ENCODE results near the gene GRIK4.

Gene GRIK4

GRCh38 chr11:120881596-120881995 lies 370.0 kb downstream of the GRIK4 start:
- H3K36me3 ChIP-seq (ENCODE audit: insufficient read depth, low read length), result no peaks in the 10 kb centered on the region

GRCh38 chr11:120882175-120882574 lies 370.6 kb downstream of the GRIK4 start:
- H3K4me3 ChIP-seq (ENCODE audit: low read length), result no peak overlapping the region
- H3K4me2 ChIP-seq (ENCODE audit: low read length), result no peak overlapping the region
- H3K4me1 ChIP-seq (ENCODE audit: control insufficient read depth, insufficient read depth, low read length), result no peaks in the 10 kb centered on the region
- peaks cover 46% of the 10 kb centered on the region for H3K27me3 ChIP-seq (ENCODE audit: control insufficient read depth, insufficient read depth, low read length)
- no peak overlapping the region for H3K9ac ChIP-seq (ENCODE audit: low read depth, low read length)
- no peaks in the 10 kb centered on the region for H3K9me3 ChIP-seq (replicated peaks; ENCODE audit: low read length)
- H3K36me3 ChIP-seq (ENCODE audit: insufficient read depth, low read length), result no peaks in the 10 kb centered on the region

More at GRCh38 chr11:120881596-120881995, 370.0 kb downstream of the GRIK4 start:
- no peaks in the 10 kb centered on the region for H3K4me1 ChIP-seq (ENCODE audit: control insufficient read depth, insufficient read depth, low read length)
- peaks cover 46% of the 10 kb centered on the region for H3K27me3 ChIP-seq (ENCODE audit: control insufficient read depth, insufficient read depth, low read length)
- H3K9me3 ChIP-seq (replicated peaks; ENCODE audit: low read length), result no peaks in the 10 kb centered on the region
- H3K9ac ChIP-seq (ENCODE audit: low read depth, low read length), result no peak overlapping the region
- no peak overlapping the region for H3K4me2 ChIP-seq (ENCODE audit: low read length)
- no peak overlapping the region for H3K4me3 ChIP-seq (ENCODE audit: low read length)

- Histone ChIP-seq H3K4me3 (ENCODE audit: low read length) (no peak overlapping the region), H3K9ac (ENCODE audit: low read depth, low read length) (no peak overlapping the region), H3K27me3 (ENCODE audit: control insufficient read depth, insufficient read depth, low read length) (peaks cover 46% of the 10 kb centered on the region), H3K36me3 (ENCODE audit: insufficient read depth, low read length) (no peaks in the 10 kb centered on the region), H3K4me1 (ENCODE audit: control insufficient read depth, insufficient read depth, low read length) (no peaks in the 10 kb centered on the region), H3K9me3 (replicated peaks; ENCODE audit: low read length) (no peaks in the 10 kb centered on the region), H3K4me2 (ENCODE audit: low read length) (no peak overlapping the region)
These were observed 372.0 kb downstream of the GRIK4 start for GRCh38 chr11:120883404-120884080.

GRCh38 chr11:120884154-120885020 lies 372.8 kb downstream of the GRIK4 start:
- H3K27me3 ChIP-seq (ENCODE audit: control insufficient read depth, insufficient read depth, low read length), result peaks cover 46% of the 10 kb centered on the region
- no peak overlapping the region for H3K9ac ChIP-seq (ENCODE audit: low read depth, low read length)
- H3K4me3 ChIP-seq (ENCODE audit: low read length), result no peak overlapping the region
- H3K9me3 ChIP-seq (replicated peaks; ENCODE audit: low read length), result no peaks in the 10 kb centered on the region
- H3K36me3 ChIP-seq (ENCODE audit: insufficient read depth, low read length), result no peaks in the 10 kb centered on the region
- H3K4me1 ChIP-seq (ENCODE audit: control insufficient read depth, insufficient read depth, low read length), result no peaks in the 10 kb centered on the region
- H3K4me2 ChIP-seq (ENCODE audit: low read length), result no peak overlapping the region

- no peaks in the 10 kb centered on the region for H3K9me3 ChIP-seq (replicated peaks; ENCODE audit: low read length)
These were observed 379.2 kb downstream of the GRIK4 start for GRCh38 chr11:120890609-120891320.

GRCh38 chr11:120893440-120894201 lies 382.1 kb downstream of the GRIK4 start:
- no peak overlapping the region for H3K4me3 ChIP-seq (ENCODE audit: low read length)
- no peaks in the 10 kb centered on the region for H3K36me3 ChIP-seq (ENCODE audit: insufficient read depth, low read length)
- H3K27me3 ChIP-seq (ENCODE audit: control insufficient read depth, insufficient read depth, low read length), result peaks cover 24% of the 10 kb centered on the region
- no peaks in the 10 kb centered on the region for H3K4me1 ChIP-seq (ENCODE audit: control insufficient read depth, insufficient read depth, low read length)
- H3K4me2 ChIP-seq (ENCODE audit: low read length), result no peak overlapping the region
- no peaks in the 10 kb centered on the region for H3K9me3 ChIP-seq (replicated peaks; ENCODE audit: low read length)
- H3K9ac ChIP-seq (ENCODE audit: low read depth, low read length), result no peak overlapping the region

More at GRCh38 chr11:120890609-120891320, 379.2 kb downstream of the GRIK4 start:
- no peaks in the 10 kb centered on the region for H3K36me3 ChIP-seq (ENCODE audit: insufficient read depth, low read length)
- peaks cover 23% of the 10 kb centered on the region for H3K27me3 ChIP-seq (ENCODE audit: control insufficient read depth, insufficient read depth, low read length)
- no peak overlapping the region for H3K4me3 ChIP-seq (ENCODE audit: low read length)
- no peak overlapping the region for H3K9ac ChIP-seq (ENCODE audit: low read depth, low read length)
- H3K4me2 ChIP-seq (ENCODE audit: low read length), result no peak overlapping the region
- H3K4me1 ChIP-seq (ENCODE audit: control insufficient read depth, insufficient read depth, low read length), result no peaks in the 10 kb centered on the region

- no peak overlapping the region for H3K9ac ChIP-seq (ENCODE audit: low read depth, low read length)
- H3K36me3 ChIP-seq (ENCODE audit: insufficient read depth, low read length), result no peaks in the 10 kb centered on the region
- no peaks in the 10 kb centered on the region for H3K4me1 ChIP-seq (ENCODE audit: control insufficient read depth, insufficient read depth, low read length)
- peaks cover 25% of the 10 kb centered on the region for H3K27me3 ChIP-seq (ENCODE audit: control insufficient read depth, insufficient read depth, low read length)
- H3K9me3 ChIP-seq (replicated peaks; ENCODE audit: low read length), result no peaks in the 10 kb centered on the region
- H3K4me3 ChIP-seq (ENCODE audit: low read length), result no peak overlapping the region
- no peak overlapping the region for H3K4me2 ChIP-seq (ENCODE audit: low read length)
These were observed 382.8 kb downstream of the GRIK4 start for GRCh38 chr11:120894202-120894985.

GRCh38 chr11:120896687-120897086 lies 385.1 kb downstream of the GRIK4 start:
- Histone ChIP-seq H3K9me3 (replicated peaks; ENCODE audit: low read length) (no peaks in the 10 kb centered on the region), H3K27me3 (ENCODE audit: control insufficient read depth, insufficient read depth, low read length) (peaks cover 27% of the 10 kb centered on the region), H3K4me2 (ENCODE audit: low read length) (no peak overlapping the region), H3K9ac (ENCODE audit: low read depth, low read length) (no peak overlapping the region), H3K4me3 (ENCODE audit: low read length) (no peak overlapping the region), H3K4me1 (ENCODE audit: control insufficient read depth, insufficient read depth, low read length) (no peaks in the 10 kb centered on the region), H3K36me3 (ENCODE audit: insufficient read depth, low read length) (no peaks in the 10 kb centered on the region)

- Histone ChIP-seq H3K36me3 (ENCODE audit: insufficient read depth, low read length) (no peaks in the 10 kb centered on the region), H3K4me2 (ENCODE audit: low read length) (no peak overlapping the region), H3K4me1 (ENCODE audit: control insufficient read depth, insufficient read depth, low read length) (no peaks in the 10 kb centered on the region), H3K9ac (ENCODE audit: low read depth, low read length) (no peak overlapping the region), H3K27me3 (ENCODE audit: control insufficient read depth, insufficient read depth, low read length) (peaks cover 24% of the 10 kb centered on the region), H3K4me3 (ENCODE audit: low read length) (no peak overlapping the region), H3K9me3 (replicated peaks; ENCODE audit: low read length) (no peaks in the 10 kb centered on the region)
These were observed 387.0 kb downstream of the GRIK4 start for GRCh38 chr11:120898568-120898967.

GRCh38 chr11:120899720-120900119 lies 388.2 kb downstream of the GRIK4 start:
- no peaks in the 10 kb centered on the region for H3K9me3 ChIP-seq (replicated peaks; ENCODE audit: low read length)
- H3K27me3 ChIP-seq (ENCODE audit: control insufficient read depth, insufficient read depth, low read length), result peaks cover 14% of the 10 kb centered on the region
- no peak overlapping the region for H3K4me2 ChIP-seq (ENCODE audit: low read length)
- no peaks in the 10 kb centered on the region for H3K36me3 ChIP-seq (ENCODE audit: insufficient read depth, low read length)
- H3K4me1 ChIP-seq (ENCODE audit: control insufficient read depth, insufficient read depth, low read length), result no peaks in the 10 kb centered on the region
- no peak overlapping the region for H3K4me3 ChIP-seq (ENCODE audit: low read length)
- H3K9ac ChIP-seq (ENCODE audit: low read depth, low read length), result no peak overlapping the region
